GM21717 (cell line): ENCODE results near the gene KCTD14.
A peak's percentile ranks its signal among the peaks of the same experiment; 100 is the strongest.
"Not testable (repeated sequence)": the region's sequence is repeated elsewhere in the genome, so short reads cannot be mapped to it uniquely, and the experiment has no call there.

Experiments used
- ATAC-seq: cut with Tn5 transposase; IDR thresholded peaks from one replicate; pipeline ENCODE4 v1.9.1; 2021; ENCODE audit warnings: mild to moderate bottlenecking, moderate library complexity; ENCODE audit not compliant: unreplicated experiment

Gene KCTD14

GRCh38 chr11:78048561-78048960, 25.5 kb upstream of the KCTD14 start:
- no peak for ATAC-seq

- ATAC-seq: no peak
Observed at GRCh38 chr11:78046486-78046854, 23.4 kb upstream of the KCTD14 start.

- ATAC-seq: no peak
Observed at GRCh38 chr11:78045851-78046485, 22.9 kb upstream of the KCTD14 start.

- no peak for ATAC-seq
Observed at GRCh38 chr11:78044706-78045105, 21.6 kb upstream of the KCTD14 start.

GRCh38 chr11:78041843-78042440, 18.9 kb upstream of the KCTD14 start:
- ATAC-seq: no peak

- ATAC-seq: not testable (repeated sequence)
Observed at GRCh38 chr11:78041380-78041719, 18.3 kb upstream of the KCTD14 start.

GRCh38 chr11:78040691-78041379, 17.8 kb upstream of the KCTD14 start:
- ATAC-seq: no peak

- ATAC-seq: no peak
Observed at GRCh38 chr11:78039919-78040671, 17.0 kb upstream of the KCTD14 start.

- no peak for ATAC-seq
Observed at GRCh38 chr11:78039391-78039918, 16.4 kb upstream of the KCTD14 start.

- no peak for ATAC-seq
Observed at GRCh38 chr11:78038697-78039313, 15.7 kb upstream of the KCTD14 start.

GRCh38 chr11:78037825-78038620, 14.9 kb upstream of the KCTD14 start:
- no peak for ATAC-seq

- no peak for ATAC-seq
Observed at GRCh38 chr11:78037056-78037455, 14.0 kb upstream of the KCTD14 start.

- no peak for ATAC-seq
Observed at GRCh38 chr11:78036313-78036712, 13.2 kb upstream of the KCTD14 start.

GRCh38 chr11:78034623-78035022, 11.5 kb upstream of the KCTD14 start:
- no peak for ATAC-seq

GRCh38 chr11:78033040-78033439, 10.0 kb upstream of the KCTD14 start:
- ATAC-seq: no peak

GRCh38 chr11:78032090-78032489, 9.0 kb upstream of the KCTD14 start:
- ATAC-seq: no peak

GRCh38 chr11:78031629-78032028, 8.6 kb upstream of the KCTD14 start:
- ATAC-seq: peak; percentile 62

- ATAC-seq: no peak
Observed at GRCh38 chr11:78030429-78031325, 7.6 kb upstream of the KCTD14 start.

- not testable (repeated sequence) for ATAC-seq
Observed at GRCh38 chr11:78028423-78028822, 5.3 kb upstream of the KCTD14 start.
